ENCODE measurements around the gene CDH9. TPM values are rescaled to one million over a fixed set of nuclear protein-coding genes. Genes with fewer than 3 reads are reported as not detected.

CDH9 gene
- not detected in 2 replicates for total RNA-seq
- long read RNA-seq: 0 reads

DNA sequence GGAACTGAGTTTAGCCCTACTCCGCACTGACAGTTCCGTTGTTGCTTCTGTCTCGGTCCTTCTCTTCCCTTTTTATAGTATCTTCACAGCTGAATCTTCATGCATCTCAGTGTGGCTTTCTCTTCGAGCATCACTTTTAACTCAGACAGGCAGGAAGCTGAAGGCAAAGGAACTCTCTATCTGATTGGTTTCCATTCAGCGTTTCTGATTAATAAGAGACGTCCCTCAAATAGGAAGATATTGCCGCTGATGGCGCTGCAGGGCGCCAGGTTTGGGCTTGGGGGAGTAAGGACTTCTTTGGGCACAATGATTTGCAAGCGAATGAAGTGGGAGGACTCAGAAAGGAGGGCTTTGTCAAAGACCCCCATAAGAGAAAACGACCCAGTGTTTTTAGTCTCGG is at the start of gene CDH9:
Gene CDH9 (minus strand): TSS at position 111 of the 400 bp plus-strand sequence. CDS start 50,253 bp downstream, outside the sequence.
- Mint-ChIP-seq H3K27me3 (ENCODE audit: unreplicated experiment) (peaks cover 31% of the 10 kb centered on the region), H3K36me3 (ENCODE audit: unreplicated experiment) (no peaks in the 10 kb centered on the region), H3K4me3 (ENCODE audit: unreplicated experiment) (no peak within 1 kb of the TSS), H3K4me1 (ENCODE audit: unreplicated experiment) (no peaks in the 10 kb centered on the region), H3K9me3 (ENCODE audit: unreplicated experiment) (no peaks in the 10 kb centered on the region), H3K27ac (ENCODE audit: unreplicated experiment) (no peak within 1 kb of the TSS)
- DNase-seq (ENCODE audit: extremely low spot score, unreplicated experiment): no peak
- TF ChIP-seq, protein P1, sequence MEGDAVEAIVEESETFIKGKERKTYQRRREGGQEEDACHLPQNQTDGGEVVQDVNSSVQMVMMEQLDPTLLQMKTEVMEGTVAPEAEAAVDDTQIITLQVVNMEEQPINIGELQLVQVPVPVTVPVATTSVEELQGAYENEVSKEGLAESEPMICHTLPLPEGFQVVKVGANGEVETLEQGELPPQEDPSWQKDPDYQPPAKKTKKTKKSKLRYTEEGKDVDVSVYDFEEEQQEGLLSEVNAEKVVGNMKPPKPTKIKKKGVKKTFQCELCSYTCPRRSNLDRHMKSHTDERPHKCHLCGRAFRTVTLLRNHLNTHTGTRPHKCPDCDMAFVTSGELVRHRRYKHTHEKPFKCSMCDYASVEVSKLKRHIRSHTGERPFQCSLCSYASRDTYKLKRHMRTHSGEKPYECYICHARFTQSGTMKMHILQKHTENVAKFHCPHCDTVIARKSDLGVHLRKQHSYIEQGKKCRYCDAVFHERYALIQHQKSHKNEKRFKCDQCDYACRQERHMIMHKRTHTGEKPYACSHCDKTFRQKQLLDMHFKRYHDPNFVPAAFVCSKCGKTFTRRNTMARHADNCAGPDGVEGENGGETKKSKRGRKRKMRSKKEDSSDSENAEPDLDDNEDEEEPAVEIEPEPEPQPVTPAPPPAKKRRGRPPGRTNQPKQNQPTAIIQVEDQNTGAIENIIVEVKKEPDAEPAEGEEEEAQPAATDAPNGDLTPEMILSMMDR (IDR thresholded peaks at IDR 0.05): no peak

GRCh38 chr5:27087747-27088146 is 49.4 kb upstream of the CDH9 start:
- Mint-ChIP-seq H3K4me1 (ENCODE audit: unreplicated experiment) (no peaks in the 10 kb centered on the region), H3K9me3 (ENCODE audit: unreplicated experiment) (no peaks in the 10 kb centered on the region), H3K27ac (ENCODE audit: unreplicated experiment) (no peak overlapping the region), H3K4me3 (ENCODE audit: unreplicated experiment) (no peak overlapping the region), H3K27me3 (ENCODE audit: unreplicated experiment) (peaks cover 3% of the 10 kb centered on the region), H3K36me3 (ENCODE audit: unreplicated experiment) (no peaks in the 10 kb centered on the region)
- TF ChIP-seq, protein P1 (IDR thresholded peaks at IDR 0.05): no peak
- DNase-seq (ENCODE audit: extremely low spot score, unreplicated experiment): no peak

DNA sequence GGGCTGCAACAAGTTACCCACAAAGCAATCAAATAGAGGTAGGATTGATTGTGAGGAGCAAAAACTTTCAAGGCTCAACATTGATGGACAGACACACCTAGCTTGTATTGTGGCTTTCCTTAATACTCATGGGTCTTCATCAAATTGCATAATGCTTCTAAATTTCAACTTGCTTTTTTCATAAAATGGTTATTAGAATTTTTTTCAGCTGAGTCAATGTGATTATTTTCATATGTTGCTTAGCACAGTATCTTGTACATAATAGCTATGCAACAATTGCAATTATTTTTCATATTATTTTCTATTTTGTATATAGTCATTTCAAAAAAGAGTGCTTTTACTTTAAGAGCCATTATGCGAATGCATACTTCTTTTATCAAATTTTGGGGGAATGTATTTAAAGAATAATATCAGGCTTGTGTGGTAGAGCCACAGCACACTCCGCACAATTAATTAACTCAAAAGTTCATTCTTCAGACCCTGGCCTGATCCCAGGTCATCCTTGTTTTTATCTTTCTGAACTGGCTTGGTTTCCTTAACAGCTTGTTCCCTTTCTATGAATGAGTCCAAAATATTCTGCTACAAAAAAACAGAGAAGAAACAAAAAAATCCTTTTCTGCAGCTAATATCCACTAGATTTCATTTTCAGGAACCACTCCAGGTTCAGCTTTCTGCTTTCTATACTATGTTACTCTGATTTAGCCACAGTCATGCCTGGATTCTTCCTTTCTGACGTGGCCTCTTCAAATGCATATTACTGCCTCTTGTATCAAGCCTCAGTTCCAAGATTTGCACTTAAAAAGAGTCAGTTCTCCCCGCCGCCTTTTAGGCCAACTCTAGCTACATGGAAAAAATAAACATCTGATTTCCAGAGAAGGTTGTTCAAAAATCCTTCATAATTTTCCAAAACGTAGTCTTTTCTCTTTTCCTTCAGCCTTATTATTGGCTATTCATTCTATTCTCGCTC is 45.3 kb upstream of the CDH9 start:
- no peaks in the 10 kb centered on the region for H3K9me3 Mint-ChIP-seq (ENCODE audit: unreplicated experiment)
- no peak overlapping the region for H3K4me3 Mint-ChIP-seq (ENCODE audit: unreplicated experiment)
- no peak for DNase-seq (ENCODE audit: extremely low spot score, unreplicated experiment)
- H3K27ac Mint-ChIP-seq (ENCODE audit: unreplicated experiment): no peak overlapping the region
- no peaks in the 10 kb centered on the region for H3K36me3 Mint-ChIP-seq (ENCODE audit: unreplicated experiment)
- no peaks in the 10 kb centered on the region for H3K4me1 Mint-ChIP-seq (ENCODE audit: unreplicated experiment)
- H3K27me3 Mint-ChIP-seq (ENCODE audit: unreplicated experiment): no peaks in the 10 kb centered on the region
- TF ChIP-seq, protein P1 (IDR thresholded peaks at IDR 0.05): no peak

GRCh38 chr5:27080147-27080546 is 41.8 kb upstream of the CDH9 start:
- no peak overlapping the region for H3K27ac Mint-ChIP-seq (ENCODE audit: unreplicated experiment)
- no peak overlapping the region for H3K4me3 Mint-ChIP-seq (ENCODE audit: unreplicated experiment)
- H3K36me3 Mint-ChIP-seq (ENCODE audit: unreplicated experiment): no peaks in the 10 kb centered on the region
- H3K4me1 Mint-ChIP-seq (ENCODE audit: unreplicated experiment): no peaks in the 10 kb centered on the region
- H3K27me3 Mint-ChIP-seq (ENCODE audit: unreplicated experiment): no peaks in the 10 kb centered on the region
- H3K9me3 Mint-ChIP-seq (ENCODE audit: unreplicated experiment): peaks cover 8% of the 10 kb centered on the region
- DNase-seq (ENCODE audit: extremely low spot score, unreplicated experiment): no peak
- TF ChIP-seq, protein P1 (IDR thresholded peaks at IDR 0.05): no peak

DNA sequence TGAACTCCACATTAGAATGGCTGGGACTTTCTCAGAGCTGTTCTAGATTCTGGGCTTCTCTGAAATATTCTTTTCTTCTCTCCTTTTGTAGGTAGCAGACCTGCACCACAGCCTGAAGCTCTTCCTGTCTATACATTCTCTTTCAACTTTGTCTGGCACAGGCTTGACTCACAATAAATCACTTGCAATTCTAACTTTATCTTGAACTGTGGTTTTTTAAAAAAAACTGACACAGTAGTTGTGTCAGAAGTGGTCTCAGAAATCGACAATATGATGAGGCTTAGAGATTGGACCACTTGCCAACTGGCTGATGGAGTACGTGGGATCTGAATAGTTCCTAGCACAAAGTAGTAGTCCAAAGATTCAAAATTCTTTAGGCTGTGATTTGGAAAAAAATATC is 24.1 kb upstream of the CDH9 start:
- TF ChIP-seq, protein P1 (IDR thresholded peaks at IDR 0.05): no peak
- Mint-ChIP-seq H3K27ac (ENCODE audit: unreplicated experiment) (no peak overlapping the region), H3K4me1 (ENCODE audit: unreplicated experiment) (no peaks in the 10 kb centered on the region), H3K27me3 (ENCODE audit: unreplicated experiment) (peaks cover 4% of the 10 kb centered on the region), H3K9me3 (ENCODE audit: unreplicated experiment) (peaks cover 8% of the 10 kb centered on the region), H3K4me3 (ENCODE audit: unreplicated experiment) (no peak overlapping the region), H3K36me3 (ENCODE audit: unreplicated experiment) (no peaks in the 10 kb centered on the region)
- DNase-seq (ENCODE audit: extremely low spot score, unreplicated experiment): no peak
